RCC 7860 (cell line): ENCODE data around the gene ADAM10.
A peak's percentile ranks its signal among the peaks of the same experiment; 100 is the strongest.

Experiments used
- DNase-seq: peaks from one replicate; pipeline ENCODE4 v3.0.0-alpha.2; 2015; ENCODE audit warnings: low spot score
- FAIRE-seq: peaks from 2 replicates; lab custom pipeline; 2012; peaks lifted over from hg19 to GRCh38; lab: Jason Lieb, UNC

Gene ADAM10

GRCh38 chr15:58587486-58587885 is 162.0 kb downstream of the ADAM10 start:
- FAIRE-seq = no peak
- no peak for DNase-seq

- no peak for DNase-seq
Measured at GRCh38 chr15:58585693-58586443, 163.6 kb downstream of the ADAM10 start.

GRCh38 chr15:58584789-58585461 is 164.6 kb downstream of the ADAM10 start:
- no peak for FAIRE-seq
- no peak for DNase-seq

More at GRCh38 chr15:58585693-58586443, 163.6 kb downstream of the ADAM10 start:
- no peak for FAIRE-seq

- DNase-seq = no peak
- peak; percentile 50 for FAIRE-seq
Measured at GRCh38 chr15:58583171-58583908, 166.2 kb downstream of the ADAM10 start.

GRCh38 chr15:58582160-58582559 is 167.3 kb downstream of the ADAM10 start:
- no peak for DNase-seq
- FAIRE-seq = no peak

GRCh38 chr15:58576657-58577056 is 172.8 kb downstream of the ADAM10 start:
- DNase-seq (no peak), FAIRE-seq (no peak)

- FAIRE-seq (no peak), DNase-seq (no peak)
Measured at GRCh38 chr15:58575045-58575786, 174.3 kb downstream of the ADAM10 start.

- FAIRE-seq = no peak
- DNase-seq = no peak
Measured at GRCh38 chr15:58574631-58575030, 174.9 kb downstream of the ADAM10 start.

GRCh38 chr15:58573270-58573669 is 176.2 kb downstream of the ADAM10 start:
- DNase-seq = no peak
- no peak for FAIRE-seq

- no peak for FAIRE-seq
- DNase-seq = no peak
Measured at GRCh38 chr15:58572521-58572920, 177.0 kb downstream of the ADAM10 start.

- no peak for FAIRE-seq
- no peak for DNase-seq
Measured at GRCh38 chr15:58571491-58571890, 178.0 kb downstream of the ADAM10 start.

GRCh38 chr15:58569455-58569854 is 180.1 kb downstream of the ADAM10 start:
- no peak for DNase-seq
- FAIRE-seq = no peak

- DNase-seq = no peak
Measured at GRCh38 chr15:58568157-58568571, 181.3 kb downstream of the ADAM10 start.

GRCh38 chr15:58566029-58566428 is 183.5 kb downstream of the ADAM10 start:
- no peak for DNase-seq
- no peak for FAIRE-seq

More at GRCh38 chr15:58568157-58568571, 181.3 kb downstream of the ADAM10 start:
- no peak for FAIRE-seq

GRCh38 chr15:58565619-58566018 is 183.9 kb downstream of the ADAM10 start:
- no peak for DNase-seq
- FAIRE-seq = no peak

GRCh38 chr15:58564981-58565380 is 184.5 kb downstream of the ADAM10 start:
- no peak for DNase-seq
- FAIRE-seq = no peak

- no peak for FAIRE-seq
- DNase-seq = no peak
Measured at GRCh38 chr15:58562135-58562534, 187.4 kb downstream of the ADAM10 start.

- no peak for FAIRE-seq
- no peak for DNase-seq
Measured at GRCh38 chr15:58561321-58561720, 188.2 kb downstream of the ADAM10 start.

GRCh38 chr15:58559904-58560588 is 189.5 kb downstream of the ADAM10 start:
- DNase-seq = no peak
- FAIRE-seq = no peak

GRCh38 chr15:58558777-58559176 is 190.7 kb downstream of the ADAM10 start:
- FAIRE-seq = no peak
- no peak for DNase-seq
